GM23248 (cell line): Measurements from ENCODE around the gene NCOA1. TPM values are rescaled to one million over a fixed set of nuclear protein-coding genes. Genes with fewer than 3 reads are reported as not detected.
"Not testable (repeated sequence)": the region's sequence is repeated elsewhere in the genome, so short reads cannot be mapped to it uniquely, and the experiment has no call there.

Experiments
- DNase-seq: peaks from one replicate; pipeline ENCODE4 v3.0.0-alpha.2; 2015
- H2AFZ ChIP-seq: fragments of 200-600 bp; sonication (generic); 2 replicates; pipeline ENCODE4 v1.6.1; 2016; ENCODE audit warnings: antibody characterized with exemption
- H3F3A ChIP-seq: fragments of 200-600 bp; sonication (generic); 2 replicates; pipeline ENCODE4 v1.6.1; 2016; ENCODE audit warnings: mild to moderate bottlenecking, antibody characterized with exemption, mixed run types; ENCODE audit not compliant: insufficient read depth
- H3K27ac ChIP-seq: fragments of 200-600 bp; sonication (generic); 2 replicates; pipeline ENCODE4 v1.5.1; 2016; ENCODE audit warnings: mild to moderate bottlenecking
- H3K27me3 ChIP-seq: fragments of 200-600 bp; sonication (generic); replicated peaks from 2 replicates; pipeline ENCODE4 v1.6.1; 2016; ENCODE audit warnings: mild to moderate bottlenecking; ENCODE audit not compliant: insufficient read depth
- H3K36me3 ChIP-seq: fragments of 200-600 bp; sonication (generic); 2 replicates; pipeline ENCODE4 v1.6.1; 2016; ENCODE audit warnings: low read depth, mild to moderate bottlenecking
- H3K4me1 ChIP-seq: fragments of 200-600 bp; sonication (generic); 2 replicates; pipeline ENCODE4 v1.6.1; 2016; ENCODE audit warnings: mild to moderate bottlenecking; ENCODE audit not compliant: insufficient read depth
- H3K4me2 ChIP-seq: fragments of 200-600 bp; sonication (generic); one replicate; pipeline ENCODE4 v1.6.1; 2016; ENCODE audit warnings: mild to moderate bottlenecking; ENCODE audit not compliant: unreplicated experiment
- H3K4me3 ChIP-seq: fragments of 200-600 bp; sonication (generic); 2 replicates; pipeline ENCODE4 v1.5.1; 2016; ENCODE audit warnings: mild to moderate bottlenecking
- H3K79me2 ChIP-seq: fragments of 200-600 bp; sonication (generic); 2 replicates; pipeline ENCODE4 v1.6.1; 2016; ENCODE audit warnings: mild to moderate bottlenecking; ENCODE audit not compliant: insufficient read depth
- H3K9ac ChIP-seq: fragments of 200-600 bp; sonication (generic); 2 replicates; pipeline ENCODE4 v1.6.1; 2016; ENCODE audit warnings: mild to moderate bottlenecking
- H3K9me2 ChIP-seq: fragments of 200-600 bp; sonication (generic); 2 replicates; pipeline ENCODE4 v1.6.1; 2016; ENCODE audit warnings: mixed run types, mild to moderate bottlenecking, moderate library complexity; ENCODE audit not compliant: insufficient read depth
- H3K9me3 ChIP-seq: fragments of 200-600 bp; sonication (generic); one replicate; pipeline ENCODE4 v1.6.1; 2017; ENCODE audit warnings: low read depth
- H4K20me1 ChIP-seq: fragments of 200-600 bp; sonication (generic); 2 replicates; pipeline ENCODE4 v1.6.0; 2016; ENCODE audit not compliant: insufficient read depth
- EZH2 ChIP-seq: fragments of 200-600 bp; sonication (generic); IDR thresholded peaks from 2 replicates; pipeline ENCODE4 v1.6.1; 2018; ENCODE audit warnings: antibody characterized with exemption, mild to moderate bottlenecking; ENCODE audit not compliant: insufficient read depth, poor library complexity, severe bottlenecking
- EZH2phosphoT487 ChIP-seq: fragments of 200-600 bp; sonication (generic); IDR thresholded peaks from 2 replicates; pipeline ENCODE4 v1.6.1; 2018; ENCODE audit warnings: antibody characterized with exemption, moderate library complexity, mild to moderate bottlenecking, low read depth; ENCODE audit not compliant: insufficient read depth
- WGBS, 2 experiments: methylation state at CpG; one replicate each; pipeline ENCODE4 v1.1.6; 2015 to 2017; ENCODE audit warnings: low lambda C conversion rate in 2 of 2, low coverage in 1 of 2; ENCODE audit errors: missing lambda C conversion rate in 2 of 2; 5-methylcytosine and 5-hydroxymethylcytosine counted together
- in situ Hi-C: fragments of 300-500 bp; cut with MboI; formaldehyde crosslinking; loops from 2 replicates; pipeline ENCODE4 v1.15.0; 2020
- polyA plus RNA-seq: library from polyadenylated mRNA; unstranded; fragments of >200 nt; fragmentation: Nextera tagmentation; extraction: Ambion mirVana; gene quantifications from 2 replicates; pipeline ENCODE4 v1.2.1, GENCODE V29; 2016
- total RNA-seq: library from RNA; depleted of rRNA; stranded (reverse); fragments of >200 nt; shearing (Covaris generic); gene quantifications from 2 replicates; pipeline ENCODE4 v1.2.3, GENCODE V29; 2014

Gene NCOA1
- total and polyA plus RNA-seq, 2 experiments from 2014 or later = 2.6 to 8.0 TPM

DNA sequence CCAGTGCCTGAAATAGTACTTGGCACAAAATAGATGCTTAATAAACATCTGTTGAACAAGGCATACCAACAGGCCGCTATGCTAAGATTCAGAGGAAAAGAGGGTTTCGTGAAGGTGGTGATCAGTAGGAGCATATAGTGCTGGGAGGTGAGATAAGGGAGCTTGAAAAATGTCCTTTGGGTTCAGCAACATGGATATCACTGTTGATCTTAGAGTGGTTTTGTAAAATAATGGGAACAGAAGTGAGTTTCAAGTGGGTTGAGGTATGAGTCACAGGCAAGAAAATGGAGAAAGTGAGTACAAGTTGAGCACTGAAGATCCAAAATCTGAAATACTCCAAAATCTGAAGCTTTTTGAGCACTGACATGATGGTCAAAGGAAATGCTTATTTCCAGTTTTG is 306.6 kb downstream of the NCOA1 start:
- H3K9me3 ChIP-seq = no peaks in the 10 kb centered on the region
- in situ Hi-C loops = no loop called here
- H3F3A ChIP-seq = peaks cover 9% of the 10 kb centered on the region; the same call in 1 of the 2 replicates
- H4K20me1 ChIP-seq = no peaks in the 10 kb centered on the region
- no peak overlapping the region for H2AFZ ChIP-seq
- no peak overlapping the region for H3K27ac ChIP-seq
- H3K4me1 ChIP-seq = peaks cover 10% of the 10 kb centered on the region
- TF ChIP-seq EZH2 (no peak), EZH2phosphoT487 (no peak)
- 100% methylated on average over 2 of the region's 2 CpGs for WGBS, 2 experiments
- no peak overlapping the region for H3K4me2 ChIP-seq
- no peak for DNase-seq
- H3K79me2 ChIP-seq = peaks cover 79% of the 10 kb centered on the region
- H3K4me3 ChIP-seq = no peak overlapping the region
- no peaks in the 10 kb centered on the region for H3K9me2 ChIP-seq
- H3K27me3 ChIP-seq = no peaks in the 10 kb centered on the region
- no peak overlapping the region for H3K9ac ChIP-seq
- H3K36me3 ChIP-seq = no peaks in the 10 kb centered on the region

DNA sequence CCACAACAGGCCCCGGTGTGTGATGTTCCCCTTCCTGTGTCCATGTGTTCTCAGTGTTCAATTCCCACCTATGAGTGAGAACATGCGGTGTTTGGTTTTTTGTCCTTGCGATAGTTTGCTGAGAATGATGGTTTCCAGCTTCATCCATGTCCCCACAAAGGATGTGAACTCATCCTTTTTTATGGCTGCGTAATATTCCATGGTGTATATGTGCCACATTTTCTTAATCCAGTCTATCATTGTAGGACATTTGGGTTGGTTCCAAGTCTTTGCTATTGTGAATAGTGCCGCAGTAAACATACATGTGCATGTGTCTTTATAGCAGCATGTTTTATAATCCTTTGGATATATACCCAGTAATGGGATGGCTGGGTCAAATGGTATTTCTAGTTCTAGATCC is 309.4 kb downstream of the NCOA1 start:
- peaks cover 66% of the 10 kb centered on the region for H3K79me2 ChIP-seq
- H3K9me3 ChIP-seq, H3K9ac ChIP-seq, H3K4me3 ChIP-seq, in situ Hi-C loops, H3K4me1 ChIP-seq, H3K9me2 ChIP-seq, H3K27ac ChIP-seq, H3K4me2 ChIP-seq, H3K36me3 ChIP-seq, H2AFZ ChIP-seq, H3K27me3 ChIP-seq, H4K20me1 ChIP-seq, DNase-seq, H3F3A ChIP-seq: not testable (repeated sequence)
- 92 to 96% methylated on average over 4 to 5 of the region's 5 CpGs for WGBS, 2 experiments

DNA sequence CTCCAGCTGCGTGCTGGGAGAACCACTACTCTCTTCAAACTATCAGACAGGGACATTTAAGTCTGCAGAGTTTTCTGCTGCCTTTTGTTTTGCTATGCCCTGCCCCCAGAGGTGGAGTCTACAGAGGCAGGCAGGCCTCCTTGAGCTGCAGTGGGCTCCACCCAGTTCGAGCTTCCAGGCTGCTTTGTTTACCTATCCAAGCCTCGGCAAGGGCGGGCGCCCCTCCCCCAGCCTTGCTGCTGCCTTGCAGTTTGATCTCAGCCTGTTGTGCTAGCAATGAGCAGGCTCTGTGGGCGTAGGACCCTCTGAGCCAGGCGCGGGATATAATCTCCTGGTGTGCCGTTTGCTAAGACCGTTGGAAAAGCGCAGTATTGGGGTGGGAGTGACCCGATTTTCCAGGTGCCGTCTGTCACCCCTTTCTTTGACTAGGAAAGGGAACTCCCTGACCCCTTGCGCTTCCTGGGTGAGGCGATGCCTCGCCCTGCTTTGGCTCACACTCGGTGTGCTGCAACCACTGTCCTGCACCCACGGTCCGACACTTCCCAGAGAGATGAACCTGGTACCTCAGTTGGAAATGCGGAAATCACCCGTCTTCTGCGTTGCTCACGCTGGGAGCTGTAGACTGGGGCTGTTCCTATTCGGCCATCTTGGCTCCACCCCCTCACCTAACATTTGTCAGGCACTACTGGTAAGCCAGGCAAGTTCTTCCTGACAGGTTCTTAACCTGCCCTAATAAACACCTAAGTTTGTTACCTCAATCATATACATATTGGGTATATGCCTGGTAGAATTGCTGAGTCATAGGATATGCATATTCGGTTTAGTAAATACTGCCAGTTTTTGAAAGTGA is 315.0 kb downstream of the NCOA1 start:
- in situ Hi-C loops, H3K9me2 ChIP-seq, H2AFZ ChIP-seq, DNase-seq, H4K20me1 ChIP-seq, H3K9ac ChIP-seq, H3K4me3 ChIP-seq, H3F3A ChIP-seq, H3K36me3 ChIP-seq, H3K27me3 ChIP-seq, H3K9me3 ChIP-seq, H3K4me1 ChIP-seq, H3K27ac ChIP-seq, H3K4me2 ChIP-seq: not testable (repeated sequence)
- 92 to 94% methylated on average over 25 of the region's 25 CpGs for WGBS, 2 experiments
- peaks cover 70% of the 10 kb centered on the region for H3K79me2 ChIP-seq

DNA sequence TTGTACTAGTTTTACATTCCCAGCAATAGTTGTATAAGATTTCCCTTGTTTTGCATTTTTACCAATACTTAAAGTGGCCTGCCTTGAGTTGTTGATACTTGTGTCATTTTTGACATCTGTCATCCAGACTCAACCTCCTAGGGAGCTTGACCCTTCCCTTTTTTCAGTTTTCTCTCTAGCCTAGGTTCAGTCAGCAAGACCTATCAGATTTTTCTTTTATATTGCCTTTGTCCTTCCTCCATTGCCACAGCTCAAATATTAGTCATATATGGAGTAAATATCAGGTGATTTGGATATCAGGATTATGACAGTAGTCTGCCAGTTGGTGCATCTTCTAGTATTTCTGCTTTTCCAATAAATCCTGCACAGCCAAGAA is 315.6 kb downstream of the NCOA1 start:
- Histone ChIP-seq H3K4me1 (peaks cover 6% of the 10 kb centered on the region), H3F3A (peaks cover 6% of the 10 kb centered on the region; the same call in 1 of the 2 replicates), H4K20me1 (no peaks in the 10 kb centered on the region), H3K4me3 (no peak overlapping the region), H3K36me3 (no peaks in the 10 kb centered on the region), H2AFZ (no peak overlapping the region), H3K79me2 (peaks cover 73% of the 10 kb centered on the region), H3K27ac (no peak overlapping the region), H3K9ac (no peak overlapping the region), H3K4me2 (no peak overlapping the region), H3K9me2 (no peaks in the 10 kb centered on the region), H3K27me3 (no peaks in the 10 kb centered on the region), H3K9me3 (no peaks in the 10 kb centered on the region)
- no peak for DNase-seq
- in situ Hi-C loops = no loop called here
- no peak for TF ChIP-seq EZH2
- TF ChIP-seq EZH2phosphoT487 = no peak
